Activated CD4-positive, alpha-beta memory T cell treated with anti-CD3 and anti-CD28 coated beads, Interleukin-2, amount 10 ng/mL, durations not matched to agents 7 days and 5 days (primary cell): ENCODE measurements around the gene TSR1. TPM values are rescaled to one million over a fixed set of nuclear protein-coding genes. Genes with fewer than 3 reads are reported as not detected.

Experiments
- CTCF ChIA-PET: fragments of 350-600 bp; sonication (Branson Sonifier 250); formaldehyde crosslinking; loops from one replicate; lab custom pipeline; 2021; ENCODE audit warnings: antibody characterized with exemption, inconsistent platforms; lab: Charles Lee
- POLR2A ChIA-PET: fragments of 350-600 bp; sonication (Branson Sonifier 250); formaldehyde crosslinking; loops from one replicate; lab custom pipeline; 2021; ENCODE audit warnings: antibody characterized with exemption; lab: Charles Lee
- DNase-seq: peaks from one replicate; pipeline ENCODE4 v3.0.0-alpha.2; 2020
- H3K27ac Mint-ChIP-seq: one replicate; pipeline ENCODE4 v1.8.0; 2021; ENCODE audit warnings: mild to moderate bottlenecking, mixed read lengths
- H3K27me3 Mint-ChIP-seq: one replicate; pipeline ENCODE4 v1.8.0; 2021; ENCODE audit warnings: mixed read lengths
- H3K36me3 Mint-ChIP-seq: one replicate; pipeline ENCODE4 v1.8.0; 2021; ENCODE audit warnings: low read depth, mixed read lengths
- H3K4me1 Mint-ChIP-seq: one replicate; pipeline ENCODE4 v1.8.0; 2021; ENCODE audit warnings: mixed read lengths
- H3K4me3 Mint-ChIP-seq: one replicate; pipeline ENCODE4 v1.8.0; 2021; ENCODE audit warnings: mild to moderate bottlenecking, mixed read lengths
- H3K9me3 Mint-ChIP-seq: one replicate; pipeline ENCODE4 v1.8.0; 2021; ENCODE audit warnings: mixed read lengths
- total RNA-seq, 2 experiments: library from RNA; stranded (reverse); gene quantifications; one replicate each; pipeline ENCODE4 v1.2.3, GENCODE V29; 2021

Gene TSR1
- total RNA-seq, 2 experiments from 2014 or later: 22.5 to 23.5 TPM

- no peak for DNase-seq
- peaks cover 7% of the 10 kb centered on the region for H3K4me1 Mint-ChIP-seq
- POLR2A ChIA-PET: interaction anchor here (0.7 to 1.4 kb wide), 2 partner anchors 8 to 12 kb away, joined by 3 to 4 read pairs; partner anchors contain the start of gene TSR1
- no peaks in the 10 kb centered on the region for H3K27me3 Mint-ChIP-seq
- no peaks in the 10 kb centered on the region for H3K9me3 Mint-ChIP-seq
- H3K27ac Mint-ChIP-seq: no peak overlapping the region
- no peak overlapping the region for H3K4me3 Mint-ChIP-seq
- CTCF ChIA-PET: interaction anchor here (0.9 to 1.4 kb wide), 4 partner anchors 10 to 290 kb away, joined by 3 read pairs; no protein-coding TSS in a partner anchor
- peaks cover 6% of the 10 kb centered on the region for H3K36me3 Mint-ChIP-seq
Observed at GRCh38 chr17:2347805-2348685, 11.8 kb upstream of the TSR1 start.

GRCh38 chr17:2346475-2346874 is 10.2 kb upstream of the TSR1 start:
- H3K27me3 Mint-ChIP-seq: no peaks in the 10 kb centered on the region
- POLR2A ChIA-PET: no interaction called here
- DNase-seq: no peak

GRCh38 chr17:2344528-2344927 is 8.3 kb upstream of the TSR1 start:
- no peak overlapping the region for H3K27ac Mint-ChIP-seq
- no peak overlapping the region for H3K4me3 Mint-ChIP-seq
- ChIA-PET POLR2A (interaction anchor here (1.3 to 1.6 kb wide), 2 partner anchors 8 to 9 kb away, joined by 3 read pairs; partner anchors contain the start of gene TSR1), CTCF (no interaction called here)
- H3K9me3 Mint-ChIP-seq: no peaks in the 10 kb centered on the region
- H3K36me3 Mint-ChIP-seq: peaks cover 9% of the 10 kb centered on the region
- DNase-seq: no peak
- peaks cover 7% of the 10 kb centered on the region for H3K4me1 Mint-ChIP-seq
- no peaks in the 10 kb centered on the region for H3K27me3 Mint-ChIP-seq

More at GRCh38 chr17:2346475-2346874, 10.2 kb upstream of the TSR1 start:
- Mint-ChIP-seq H3K27ac (no peak overlapping the region), H3K9me3 (no peaks in the 10 kb centered on the region), H3K4me1 (peaks cover 5% of the 10 kb centered on the region), H3K4me3 (no peak overlapping the region), H3K36me3 (peaks cover 9% of the 10 kb centered on the region)
- CTCF ChIA-PET: no interaction called here

- H3K9me3 Mint-ChIP-seq: no peaks in the 10 kb centered on the region
- H3K27ac Mint-ChIP-seq: no peak overlapping the region
- H3K27me3 Mint-ChIP-seq: no peaks in the 10 kb centered on the region
- H3K36me3 Mint-ChIP-seq: peaks cover 9% of the 10 kb centered on the region
- no peak for DNase-seq
- peaks cover 9% of the 10 kb centered on the region for H3K4me1 Mint-ChIP-seq
- ChIA-PET CTCF (no interaction called here), POLR2A (interaction anchor here (1.3 kb wide), 1 partner anchor 10 kb away, joined by 3 read pairs; no protein-coding TSS in a partner anchor)
- no peak overlapping the region for H3K4me3 Mint-ChIP-seq
Observed at GRCh38 chr17:2343421-2343820, 7.2 kb upstream of the TSR1 start.

- POLR2A ChIA-PET: interaction anchor here (1.2 to 4.5 kb wide), 4 partner anchors 14 to 283 kb away, joined by 4 to 38 read pairs (median 15); partner anchors contain the start of genes HIC1, SMG6 and SRR
- CTCF ChIA-PET: interaction anchor here (0.9 to 4.6 kb wide), 4 partner anchors 10 to 81 kb away, joined by 3 to 32 read pairs (median 4); no protein-coding TSS in a partner anchor
Observed at GRCh38 chr17:2338315-2338657, 2.0 kb upstream of the TSR1 start.

GRCh38 chr17:2337544-2338314 is 1.5 kb upstream of the TSR1 start:
- H3K27me3 Mint-ChIP-seq: no peaks in the 10 kb centered on the region
- DNase-seq: peak; percentile 61
- H3K9me3 Mint-ChIP-seq: no peaks in the 10 kb centered on the region
- H3K36me3 Mint-ChIP-seq: peaks cover 18% of the 10 kb centered on the region
- H3K4me3 Mint-ChIP-seq: peak overlapping the region; percentile 99
- H3K27ac Mint-ChIP-seq: peak overlapping the region; percentile 52
- ChIA-PET CTCF (interaction anchor here (0.7 to 4.6 kb wide), 4 partner anchors 10 to 81 kb away, joined by 3 to 32 read pairs (median 3); no protein-coding TSS in a partner anchor), POLR2A (interaction anchor here (1.2 to 4.5 kb wide), 11 partner anchors 15 to 283 kb away, joined by 3 to 38 read pairs (median 7); partner anchors contain the start of genes HIC1, MNT, SMG6 and SRR)
- H3K4me1 Mint-ChIP-seq: peaks cover 8% of the 10 kb centered on the region

More at GRCh38 chr17:2338315-2338657, 2.0 kb upstream of the TSR1 start:
- Mint-ChIP-seq H3K27me3 (no peaks in the 10 kb centered on the region), H3K27ac (peak overlapping the region; percentile 52), H3K36me3 (peaks cover 18% of the 10 kb centered on the region), H3K4me1 (peaks cover 9% of the 10 kb centered on the region), H3K9me3 (no peaks in the 10 kb centered on the region), H3K4me3 (peak overlapping the region; percentile 73)
- no peak for DNase-seq

GRCh38 chr17:2336852-2337543 is 741 bp upstream of the TSR1 start, which contains the start of gene SGSM2:
SGSM2 (plus strand) TSS chr17:2337501; CDS start chr17:2337689, 188 bp downstream.
- Mint-ChIP-seq H3K27me3 (no peaks in the 10 kb centered on the region), H3K36me3 (peaks cover 18% of the 10 kb centered on the region), H3K4me1 (peaks cover 8% of the 10 kb centered on the region), H3K27ac (peak within 1 kb of the TSS; percentile 88), H3K9me3 (no peaks in the 10 kb centered on the region), H3K4me3 (peak within 1 kb of the TSS; percentile 99)
- peak; percentile 67 for DNase-seq
- ChIA-PET CTCF (interaction anchor here (0.7 to 4.6 kb wide), 9 partner anchors 16 to 282 kb away, joined by 3 to 32 read pairs (median 5); partner anchors contain the start of genes HIC1, SMG6 and SRR), POLR2A (interaction anchor here (0.6 to 4.5 kb wide), 29 partner anchors 8 to 912 kb away, joined by 3 to 38 read pairs (median 5); partner anchors contain the start of genes HIC1, METTL16, MNT and PAFAH1B1)

- Mint-ChIP-seq H3K9me3 (no peaks in the 10 kb centered on the region), H3K4me3 (peak overlapping the region; percentile 99), H3K4me1 (peaks cover 9% of the 10 kb centered on the region), H3K27ac (peak overlapping the region; percentile 88), H3K36me3 (peaks cover 14% of the 10 kb centered on the region), H3K27me3 (no peaks in the 10 kb centered on the region)
- CTCF ChIA-PET: interaction anchor here (0.9 to 4.6 kb wide), 11 partner anchors 13 to 281 kb away, joined by 3 to 32 read pairs (median 5); partner anchors contain the start of genes HIC1, SMG6 and SRR
- peak; percentile 25 for DNase-seq
- POLR2A ChIA-PET: interaction anchor here (0.6 to 4.5 kb wide), 30 partner anchors 9 to 619 kb away, joined by 3 to 38 read pairs (median 5); partner anchors contain the start of genes HIC1, METTL16, MNT and PAFAH1B1
Observed at GRCh38 chr17:2335726-2336214, 487 bp downstream of the TSR1 start.

GRCh38 chr17:2331303-2331702 is 5.0 kb downstream of the TSR1 start:
- CTCF ChIA-PET: interaction anchor here (1.0 to 1.4 kb wide), 3 partner anchors 14 to 51 kb away, joined by 3 to 5 read pairs (median 3); no protein-coding TSS in a partner anchor
- Mint-ChIP-seq H3K9me3 (no peaks in the 10 kb centered on the region), H3K36me3 (peaks cover 28% of the 10 kb centered on the region), H3K27ac (no peak overlapping the region), H3K4me1 (peaks cover 7% of the 10 kb centered on the region), H3K27me3 (no peaks in the 10 kb centered on the region), H3K4me3 (no peak overlapping the region)
- no peak for DNase-seq
- POLR2A ChIA-PET: interaction anchor here (0.8 to 1.9 kb wide), 3 partner anchors 14 to 28 kb away, joined by 3 to 6 read pairs (median 3); partner anchors contain the start of genes SMG6 and SRR

- H3K9me3 Mint-ChIP-seq: no peaks in the 10 kb centered on the region
- DNase-seq: no peak
- no peak overlapping the region for H3K4me3 Mint-ChIP-seq
- peaks cover 2% of the 10 kb centered on the region for H3K4me1 Mint-ChIP-seq
- peaks cover 60% of the 10 kb centered on the region for H3K36me3 Mint-ChIP-seq
- POLR2A ChIA-PET: no interaction called here
- CTCF ChIA-PET: no interaction called here
- no peak overlapping the region for H3K27ac Mint-ChIP-seq
- no peaks in the 10 kb centered on the region for H3K27me3 Mint-ChIP-seq
Observed at GRCh38 chr17:2323629-2324314, 12.5 kb downstream of the TSR1 start.

- CTCF ChIA-PET: interaction anchor here (1.0 kb wide), 1 partner anchor 61 kb away, joined by 4 read pairs; no protein-coding TSS in a partner anchor
- Mint-ChIP-seq H3K4me1 (peaks cover 2% of the 10 kb centered on the region), H3K9me3 (no peaks in the 10 kb centered on the region), H3K4me3 (no peak overlapping the region), H3K27ac (no peak overlapping the region), H3K27me3 (no peaks in the 10 kb centered on the region), H3K36me3 (peaks cover 55% of the 10 kb centered on the region)
- POLR2A ChIA-PET: interaction anchor here (1.1 kb wide), 1 partner anchor 11 kb away, joined by 3 read pairs; no protein-coding TSS in a partner anchor
- DNase-seq: no peak
Observed at GRCh38 chr17:2321399-2321798, 14.9 kb downstream of the TSR1 start.
